IMR-90 (cell line): ENCODE measurements around the gene TMEM269. TPM values are rescaled to one million over a fixed set of nuclear protein-coding genes. Genes with fewer than 3 reads are reported as not detected.

Experiments
- ATAC-seq: fragments of 200-7000 bp; cut with Tn5 transposase; 2 replicates; pipeline ENCODE4 v1.9.1; 2020; ENCODE audit warnings: low read depth, mild to moderate bottlenecking, moderate library complexity
- BruUV-seq: library from RNA; stranded (reverse); fragments of 400-500 nt; replicated peaks from 2 replicates; lab custom pipeline; 2021; lab: Mats Ljungman, UMichigan
- CTCF ChIA-PET: fragments of 300-600 bp; formaldehyde crosslinking; extraction: SDS; loops from one replicate; lab custom pipeline; 2021; ENCODE audit warnings: antibody characterized with exemption; lab: Yijun Ruan, JAX
- POLR2A ChIA-PET: fragments of 300-600 bp; sonication (Branson Sonifier 250); formaldehyde crosslinking; loops from one replicate; lab custom pipeline; 2022; ENCODE audit warnings: antibody characterized with exemption; ENCODE audit not compliant: unreplicated experiment; lab: Charles Lee
- DNase-seq: peaks from one replicate; pipeline ENCODE4 v3.0.0; 2013
- H2AFZ ChIP-seq: replicated peaks from 2 replicates; pipeline ENCODE3; 2013; ENCODE audit warnings: low read length, mild to moderate bottlenecking; ENCODE audit not compliant: poor library complexity
- H2AK5ac ChIP-seq: 2 replicates; pipeline ENCODE4 v1.6.1; 2013; ENCODE audit warnings: low read depth, low read length, inconsistent platforms
- H2AK9ac ChIP-seq: replicated peaks from 2 replicates; pipeline ENCODE3; 2013; ENCODE audit warnings: mild to moderate bottlenecking, low read depth, low read length, moderate library complexity; ENCODE audit not compliant: poor library complexity
- H2BK120ac ChIP-seq: 2 replicates; pipeline ENCODE4 v1.6.1; 2013; ENCODE audit warnings: low read depth, low read length, inconsistent platforms
- H2BK15ac ChIP-seq: 3 replicates; pipeline ENCODE4 v1.6.1; 2013; ENCODE audit warnings: low read depth, low read length, inconsistent platforms
- H2BK20ac ChIP-seq: 2 replicates; pipeline ENCODE4 v1.6.1; 2013; ENCODE audit warnings: low read depth, mild to moderate bottlenecking, inconsistent platforms, low read length, moderate library complexity
- H2BK5ac ChIP-seq: 2 replicates; pipeline ENCODE4 v1.6.1; 2013; ENCODE audit warnings: mild to moderate bottlenecking, low read depth, low read length, inconsistent platforms; ENCODE audit not compliant: poor library complexity, severe bottlenecking
- H3K14ac ChIP-seq: replicated peaks from 2 replicates; pipeline ENCODE4 v1.6.1; 2013; ENCODE audit warnings: low read depth, low read length, inconsistent platforms
- H3K18ac ChIP-seq: 2 replicates; pipeline ENCODE4 v1.6.1; 2013; ENCODE audit warnings: low read depth, low read length, control low read depth
- H3K23ac ChIP-seq: 2 replicates; pipeline ENCODE4 v1.6.1; 2013; ENCODE audit warnings: low read depth, low read length, inconsistent platforms
- H3K27ac ChIP-seq: 2 replicates; pipeline ENCODE4 v1.5.1; 2013; ENCODE audit warnings: mild to moderate bottlenecking, control low read depth, low read length; ENCODE audit not compliant: insufficient read depth
- H3K27me3 ChIP-seq: 2 replicates; pipeline ENCODE4 v1.6.1; 2013; ENCODE audit warnings: low read length; ENCODE audit not compliant: control insufficient read depth, insufficient read depth
- H3K36me3 ChIP-seq: 2 replicates; pipeline ENCODE4 v1.6.1; 2013; ENCODE audit warnings: low read length, mixed read lengths; ENCODE audit not compliant: control insufficient read depth, insufficient read depth
- H3K4ac ChIP-seq: 2 replicates; pipeline ENCODE4 v1.6.1; 2013; ENCODE audit warnings: low read depth, low read length, inconsistent platforms
- H3K4me1 ChIP-seq: 2 replicates; pipeline ENCODE4 v1.6.1; 2013; ENCODE audit warnings: low read length, mixed read lengths; ENCODE audit not compliant: control insufficient read depth, insufficient read depth
- H3K4me2 ChIP-seq: 2 replicates; pipeline ENCODE4 v1.6.1; 2013; ENCODE audit warnings: low read depth, mild to moderate bottlenecking, control low read depth, low read length, moderate library complexity
- H3K4me3 ChIP-seq: 2 replicates; pipeline ENCODE4 v1.5.1; 2013; ENCODE audit warnings: low read depth, mild to moderate bottlenecking, control low read depth, low read length, moderate library complexity; ENCODE audit not compliant: insufficient read depth
- H3K56ac ChIP-seq: 2 replicates; pipeline ENCODE4 v1.6.1; 2013; ENCODE audit warnings: low read length, inconsistent platforms; ENCODE audit not compliant: insufficient read depth; ENCODE audit errors: extremely low read depth
- H3K79me1 ChIP-seq, 2 experiments: 2 replicates each; pipeline ENCODE4 v1.6.1; 2013; ENCODE audit warnings: low read length in 2 of 2, inconsistent platforms in 1 of 2, low read depth in 1 of 2
- H3K9ac ChIP-seq: 2 replicates; pipeline ENCODE4 v1.6.1; 2013; ENCODE audit warnings: low read depth, low read length, control low read depth
- H3K9me1 ChIP-seq: 2 replicates; pipeline ENCODE4 v1.6.1; 2013; ENCODE audit warnings: low read length, inconsistent platforms; ENCODE audit not compliant: insufficient read depth
- H3K9me3 ChIP-seq: 2 replicates; pipeline ENCODE4 v1.6.1; 2013; ENCODE audit warnings: low read length; ENCODE audit not compliant: control insufficient read depth, insufficient read depth
- H4K20me1 ChIP-seq: 2 replicates; pipeline ENCODE4 v1.6.1; 2013; ENCODE audit warnings: low read length, inconsistent platforms; ENCODE audit not compliant: insufficient read depth
- H4K5ac ChIP-seq: 2 replicates; pipeline ENCODE4 v1.6.1; 2013; ENCODE audit warnings: mild to moderate bottlenecking, low read depth, low read length, control low read depth
- H4K8ac ChIP-seq, 2 experiments: 2 replicates each; pipeline ENCODE4 v1.6.1; 2013; ENCODE audit warnings: low read depth in 2 of 2, low read length in 2 of 2, control low read depth in 1 of 2, inconsistent platforms in 1 of 2
- H4K91ac ChIP-seq: 2 replicates; pipeline ENCODE4 v1.6.1; 2013; ENCODE audit warnings: low read depth, low read length, inconsistent platforms; ENCODE audit not compliant: insufficient read depth
- BHLHE40 ChIP-seq: fragments of 150-350 bp; IDR thresholded peaks from 2 replicates; pipeline ENCODE4 v1.6.1; 2016; ENCODE audit warnings: mild to moderate bottlenecking, low read depth, low read length
- CHD1 ChIP-seq: IDR thresholded peaks from 2 replicates; pipeline ENCODE4 v1.6.1; 2012; ENCODE audit warnings: low read depth, low read length, improper control_type of control experiment
- CTCF ChIP-seq: conservative IDR thresholded peaks from 2 replicates; pipeline ENCODE4 v1.5.1; 2012; ENCODE audit warnings: mild to moderate bottlenecking, low read depth, low read length, improper control_type of control experiment
- ELK1 ChIP-seq: fragments of 150-350 bp; IDR thresholded peaks from 2 replicates; pipeline ENCODE4 v1.6.1; 2016; ENCODE audit warnings: low read depth, mild to moderate bottlenecking, low read length, moderate library complexity, borderline replicate concordance
- MAZ ChIP-seq: IDR thresholded peaks from 2 replicates; pipeline ENCODE4 v1.6.1; 2012; ENCODE audit warnings: low read depth, mild to moderate bottlenecking, low read length, improper control_type of control experiment, moderate library complexity, borderline replicate concordance
- MXI1 ChIP-seq: IDR thresholded peaks from 2 replicates; pipeline ENCODE4 v1.6.1; 2012; ENCODE audit warnings: low read depth, mild to moderate bottlenecking, low read length, moderate library complexity, borderline replicate concordance
- NFE2L2 ChIP-seq: fragments of 150-350 bp; IDR thresholded peaks from 2 replicates; pipeline ENCODE4 v1.6.1; 2016; ENCODE audit warnings: low read depth, mild to moderate bottlenecking, low read length
- RCOR1 ChIP-seq: IDR thresholded peaks from 2 replicates; pipeline ENCODE4 v1.6.1; 2012; ENCODE audit warnings: mild to moderate bottlenecking, low read length, improper control_type of control experiment; ENCODE audit not compliant: insufficient replicate concordance
- RFX5 ChIP-seq: IDR thresholded peaks from 2 replicates; pipeline ENCODE4 v1.8.0; 2012; ENCODE audit warnings: low read depth, mild to moderate bottlenecking, low read length, moderate library complexity
- SMC3 ChIP-seq: fragments of 150-350 bp; IDR thresholded peaks from 2 replicates; pipeline ENCODE4 v1.6.1; 2016; ENCODE audit warnings: low read depth, mild to moderate bottlenecking, antibody characterized with exemption, low read length, moderate library complexity
- WGBS, 2 experiments: methylation state at CpG; one replicate each; pipeline versions ENCODE4 v1.1.5 to v1.1.7; 2013; ENCODE audit warnings: missing lambda C conversion rate in 2 of 2; ENCODE audit not compliant: insufficient read length in 1 of 2; ENCODE audit errors: extremely low coverage in 2 of 2; 5-methylcytosine and 5-hydroxymethylcytosine counted together
- dilution Hi-C: fragments of 300-500 bp; cut with HindIII; formaldehyde crosslinking; loops from one replicate; pipeline ENCODE4 v1.14.3; 2018; ENCODE audit warnings: low sequenced_read_pairs; ENCODE audit not compliant: unreplicated experiment
- in situ Hi-C: fragments of 300-500 bp; cut with MboI; formaldehyde crosslinking; loops from 3 replicates; pipeline ENCODE4 v1.14.3; 2019; ENCODE audit warnings: low sequenced_read_pairs, inconsistent platforms, mixed read lengths
- intact Hi-C: fragments of 100-400 bp; cut with micrococcal nuclease; formaldehyde crosslinking; loops from 2 replicates; pipeline ENCODE4 v1.10.0; 2022
- polyA plus RNA-seq, 3 experiments: library from polyadenylated mRNA; depleted of rRNA; stranded (reverse); fragments of >200 nt; gene quantifications; 2 replicates each; pipeline ENCODE4 v1.2.3, GENCODE V29; 2012; ENCODE audit warnings: low replicate concordance in 1 of 3
- total RNA-seq: library from RNA; depleted of rRNA; stranded (reverse); fragments of >200 nt; gene quantifications from 2 replicates; pipeline ENCODE4 v1.2.3, GENCODE V29; 2012

Gene TMEM269
- total and polyA plus RNA-seq, 2 of the 4 experiments (the other 2 are of a cell fraction) = not detected

GRCh38 chr1:42841440-42842147 lies 56.8 kb downstream of the TMEM269 start:
- intact Hi-C loops = loop anchor here (10.0 kb wide), 1 partner anchor 157 kb away; the partner anchor contains the start of gene YBX1

More at GRCh38 chr1:42841440-42842147, 56.8 kb downstream of the TMEM269 start:
- Histone ChIP-seq H2BK20ac (no peak overlapping the region), H4K20me1 (no peaks in the 10 kb centered on the region), H3K4me3 (no peak overlapping the region), H3K4me1 (peaks cover 2% of the 10 kb centered on the region; the same call in 1 of the 2 replicates), H3K18ac (no peak overlapping the region), H3K27me3 (no peaks in the 10 kb centered on the region), H4K91ac (no peak overlapping the region), H3K9me3 (no peaks in the 10 kb centered on the region), H3K23ac (no peak overlapping the region), H2AK9ac (no peak overlapping the region), H3K56ac (no peak overlapping the region), H3K9ac (no peak overlapping the region), H4K8ac (no peak overlapping the region), H3K14ac (no peak overlapping the region), H3K4me2 (no peak overlapping the region), H3K4ac (no peak overlapping the region), H3K79me1 (peaks cover under 1 to 8% of the 10 kb centered on the region in 2 experiments; a peak in 3 of 4 replicates), H2AK5ac (no peak overlapping the region), H3K36me3 (peaks cover 10% of the 10 kb centered on the region), H2AFZ (no peak overlapping the region), H3K9me1 (no peaks in the 10 kb centered on the region), H4K5ac (no peak overlapping the region), H2BK5ac (no peak overlapping the region), H2BK15ac (no peak overlapping the region), H3K27ac (no peak overlapping the region), H2BK120ac (no peak overlapping the region)
- POLR2A ChIA-PET = no interaction called here
- WGBS, 2 experiments = 100% methylated on average over 1 of the region's 2 CpGs; no CpG with 5 or more reads in 1 of the 2 experiments
- in situ Hi-C loops (no loop called here), dilution Hi-C loops (no loop called here)
- DNase-seq = no peak
- TF ChIP-seq CHD1 (no peak), BHLHE40 (no peak), NFE2L2 (no peak), ELK1 (no peak), CTCF (no peak), RFX5 (no peak), MXI1 (no peak), MAZ (no peak), RCOR1 (no peak), SMC3 (no peak)
- CTCF ChIA-PET = interaction anchor here (0.5 kb wide), 1 partner anchor 627 kb away, joined by 3 read pairs; no protein-coding TSS in a partner anchor
- no TSS peak for BruUV-seq
- ATAC-seq = no peak
